Measurements from ENCODE around the gene ATP4B.

The ATP4B gene

DNA sequence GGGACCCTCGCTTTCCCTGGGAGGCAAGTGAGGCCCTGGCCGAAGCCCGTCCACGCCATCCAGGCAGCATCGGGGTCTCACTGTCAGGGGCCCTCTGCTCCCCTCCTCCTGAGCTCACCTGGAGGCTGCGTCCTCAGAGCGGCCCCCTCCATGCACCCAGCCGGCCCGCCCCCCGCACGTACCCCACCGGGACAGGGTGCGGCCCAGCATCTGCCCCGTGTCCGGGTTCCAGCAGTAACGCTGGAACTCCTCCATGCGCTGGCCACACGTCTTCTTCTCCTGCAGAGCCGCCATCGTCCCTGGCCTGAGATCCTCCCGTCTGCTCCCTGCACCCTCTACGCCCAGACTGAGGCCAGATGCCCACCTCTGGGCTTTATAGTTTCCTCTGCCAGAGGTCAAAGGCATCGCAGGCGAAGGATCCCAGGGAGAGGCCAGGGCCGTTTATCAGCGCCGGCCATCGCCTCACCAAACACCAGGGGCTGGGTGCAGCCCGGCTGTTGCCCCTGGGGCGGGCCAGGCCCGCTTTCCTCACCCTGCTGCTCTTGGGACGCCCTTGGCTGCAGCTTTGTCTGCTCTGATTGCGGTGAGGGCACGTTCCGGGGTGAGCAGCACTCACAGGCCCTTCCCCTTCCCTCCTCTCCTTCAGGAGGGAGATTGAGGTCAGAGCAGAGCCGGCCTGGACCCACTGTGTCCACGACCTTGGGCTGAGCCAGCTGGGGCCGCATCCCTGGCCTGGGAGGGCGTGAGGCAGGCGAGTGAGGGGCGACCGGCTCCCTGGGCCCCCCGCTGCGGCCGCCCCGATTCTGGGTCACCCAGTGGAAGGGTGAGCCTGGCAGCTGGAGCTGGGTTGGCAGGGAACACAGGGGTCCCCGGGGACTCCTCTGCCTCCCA, at the start of gene ATP4B:
Gene ATP4B (minus strand): TSS at position 348 of the 891 bp plus-strand sequence. CDS start 54 bp downstream, at position 294.
- no peak for FAIRE-seq

DNA sequence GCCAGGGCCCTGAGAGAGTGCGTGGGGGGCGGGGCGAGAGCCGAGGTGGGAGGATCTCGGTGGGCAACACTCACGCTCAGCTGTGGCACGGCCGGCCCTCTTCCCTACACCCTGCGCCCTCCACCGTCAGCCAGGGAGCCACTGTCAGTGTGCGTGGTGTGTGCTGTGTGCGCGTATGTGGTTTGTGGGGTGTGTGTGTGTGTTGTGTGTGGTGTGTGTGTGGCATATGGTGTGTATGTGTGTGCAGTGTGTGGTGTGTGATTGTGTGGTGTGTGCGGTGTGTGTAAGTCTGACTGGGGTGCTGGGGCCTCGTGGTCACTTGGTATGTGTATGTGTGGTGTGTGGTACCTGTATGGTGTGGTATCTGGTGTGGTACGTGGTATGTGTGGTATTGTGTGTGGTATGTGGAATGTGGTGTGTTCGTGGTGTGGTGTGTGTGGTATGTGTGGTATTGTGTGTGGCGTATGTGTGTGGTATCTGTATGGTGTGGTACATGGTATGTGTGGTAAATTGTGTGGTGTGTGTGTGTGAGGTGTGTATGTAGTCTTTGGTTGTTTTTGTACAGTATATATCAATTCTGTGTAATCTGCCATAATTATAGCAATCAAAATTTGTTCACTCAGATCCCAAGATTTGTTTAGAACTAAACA, 14.1 kb upstream of the ATP4B start:
- FAIRE-seq, result no peak

DNA sequence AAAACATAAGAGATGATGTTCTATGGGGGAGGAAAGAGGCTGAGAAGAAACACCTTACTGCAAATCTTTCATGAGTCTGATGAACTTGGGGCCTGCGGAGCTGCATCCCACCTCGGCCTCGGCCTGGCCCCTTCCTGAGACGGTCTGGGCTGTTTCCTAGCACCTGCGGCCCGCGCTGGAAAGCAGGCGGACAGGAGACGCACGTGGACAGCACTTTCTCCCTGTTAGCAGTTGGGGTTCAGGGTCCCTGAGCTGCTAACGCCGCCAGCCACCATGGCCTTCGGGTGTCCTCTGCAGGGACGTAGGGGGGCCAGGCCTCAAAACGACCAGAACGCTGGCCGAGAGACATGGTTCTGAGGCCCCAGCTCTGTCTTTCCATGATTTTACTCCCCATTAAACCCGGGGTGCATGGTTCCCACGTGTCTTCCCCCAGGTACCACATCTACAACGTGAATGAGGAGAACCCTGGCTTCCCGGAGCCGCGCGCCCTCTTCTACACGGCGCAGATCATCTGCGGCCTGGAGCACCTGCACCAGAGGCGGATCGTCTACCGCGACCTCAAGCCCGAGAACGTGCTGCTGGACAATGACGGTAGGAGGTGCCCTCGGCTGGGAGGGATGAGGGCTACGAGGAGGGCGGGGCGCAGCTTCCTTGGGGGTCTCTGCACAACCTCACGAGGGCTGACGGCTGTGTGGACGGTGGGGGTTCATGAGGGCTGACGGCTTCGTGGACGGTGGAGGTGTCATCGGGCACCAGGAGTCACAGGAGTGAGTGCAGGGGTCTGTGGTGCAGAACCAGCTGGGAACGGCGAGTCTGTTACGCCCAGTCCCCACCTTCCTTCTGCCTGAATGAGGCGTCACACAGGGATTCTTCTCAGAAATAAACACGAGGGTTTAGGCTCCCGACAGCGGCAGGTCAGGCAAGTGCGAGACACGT, 13.3 kb upstream of the ATP4B start:
- FAIRE-seq, result no peak

DNA sequence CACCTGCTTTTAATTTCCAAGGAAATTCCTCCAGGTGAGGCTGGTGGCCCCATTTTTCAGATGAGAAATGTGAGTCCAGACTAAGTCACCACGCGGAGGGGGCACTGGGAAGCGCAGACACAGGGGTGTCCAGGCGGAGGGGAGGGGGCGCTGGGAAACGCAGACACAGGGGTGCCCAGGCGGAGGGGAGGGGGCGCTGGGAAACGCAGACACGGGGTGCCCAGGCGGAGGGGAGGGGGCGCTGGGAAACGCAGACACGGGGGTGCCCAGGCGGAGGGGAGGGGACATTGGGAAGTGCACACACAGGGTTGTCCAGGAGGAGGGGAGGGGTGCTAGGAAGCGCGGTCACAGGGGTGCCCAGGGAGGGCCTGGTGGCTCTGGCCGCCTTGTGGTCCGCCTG, 12.5 kb upstream of the ATP4B start:
- FAIRE-seq, result no peak

DNA sequence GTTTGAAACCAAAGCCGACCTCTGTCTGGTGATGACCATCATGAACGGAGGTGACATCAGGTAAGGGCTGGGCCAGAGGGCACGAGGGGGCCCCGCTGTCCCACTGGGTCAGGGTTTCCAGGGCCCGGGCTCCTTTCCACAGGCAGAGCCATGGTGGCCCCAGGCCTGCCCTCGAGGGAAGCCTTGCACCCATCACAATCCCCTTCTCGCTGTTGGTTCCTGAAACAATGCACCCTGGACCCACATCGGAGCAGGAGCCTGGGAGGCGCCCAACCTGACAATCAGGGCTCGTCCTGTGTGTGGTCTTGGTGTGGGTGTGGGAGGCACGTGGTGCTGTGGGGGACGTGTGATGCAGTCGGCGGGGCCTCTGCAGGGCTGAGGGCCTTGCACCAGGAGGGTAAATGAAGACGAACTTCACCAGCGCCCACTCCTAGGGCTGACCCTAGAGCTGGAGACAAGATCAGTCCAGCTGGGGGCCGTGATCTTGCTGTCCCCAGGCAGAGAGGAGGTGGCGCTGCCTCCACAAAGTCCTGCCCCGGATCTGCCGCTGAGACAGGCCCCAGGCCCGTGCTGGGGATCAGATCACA, 11.8 kb upstream of the ATP4B start:
- no peak for FAIRE-seq

DNA sequence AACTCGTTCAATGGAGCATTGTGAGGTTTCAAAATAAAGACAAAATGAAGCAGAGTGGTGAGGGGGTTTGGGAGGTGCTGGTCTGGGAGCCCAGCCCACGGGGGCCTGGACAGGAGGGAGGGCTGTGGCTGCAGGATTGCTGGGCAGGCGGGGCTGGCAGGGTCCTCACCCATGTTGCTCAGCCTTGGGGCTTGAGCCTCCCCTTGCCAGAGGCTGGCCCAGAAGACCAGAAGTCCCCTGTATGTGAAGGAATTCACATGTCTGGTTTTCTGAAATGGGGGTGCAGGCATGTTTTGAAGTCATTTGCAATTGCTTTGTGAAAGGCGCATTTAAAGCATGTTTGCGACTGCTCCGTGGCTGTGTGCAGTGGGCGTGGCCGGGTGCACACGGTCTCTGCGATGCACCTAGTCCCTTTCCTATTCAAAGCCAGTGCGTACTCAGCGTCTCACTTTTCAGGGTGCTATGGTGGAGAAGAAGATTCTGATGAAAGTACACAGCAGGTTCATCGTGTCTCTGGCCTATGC, 11.3 kb upstream of the ATP4B start:
- FAIRE-seq, result no peak

DNA sequence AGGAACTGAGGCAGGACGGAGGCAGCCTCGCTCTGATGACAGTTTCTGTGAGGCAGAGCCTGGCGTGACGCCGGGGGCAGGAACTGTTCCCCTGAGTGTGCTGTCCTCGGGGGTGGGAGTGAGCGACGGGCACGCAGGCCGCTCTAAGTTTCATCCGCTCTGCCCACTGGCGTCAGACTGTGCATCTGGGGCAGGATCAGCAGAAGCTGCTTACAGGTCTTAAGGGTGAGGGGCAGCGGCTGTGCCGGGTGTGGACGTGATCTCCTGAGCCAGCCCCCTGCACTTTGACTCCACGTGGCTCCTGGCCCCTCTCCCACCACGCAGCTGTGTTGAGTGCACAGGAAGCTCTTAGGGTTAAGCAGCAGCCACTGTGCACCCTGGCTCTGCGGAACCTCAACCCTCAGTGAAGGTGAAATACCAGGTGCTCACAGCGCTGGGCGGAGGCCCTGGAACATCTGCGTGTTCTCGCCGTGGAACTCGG, 10.5 kb upstream of the ATP4B start:
- no peak for FAIRE-seq

DNA sequence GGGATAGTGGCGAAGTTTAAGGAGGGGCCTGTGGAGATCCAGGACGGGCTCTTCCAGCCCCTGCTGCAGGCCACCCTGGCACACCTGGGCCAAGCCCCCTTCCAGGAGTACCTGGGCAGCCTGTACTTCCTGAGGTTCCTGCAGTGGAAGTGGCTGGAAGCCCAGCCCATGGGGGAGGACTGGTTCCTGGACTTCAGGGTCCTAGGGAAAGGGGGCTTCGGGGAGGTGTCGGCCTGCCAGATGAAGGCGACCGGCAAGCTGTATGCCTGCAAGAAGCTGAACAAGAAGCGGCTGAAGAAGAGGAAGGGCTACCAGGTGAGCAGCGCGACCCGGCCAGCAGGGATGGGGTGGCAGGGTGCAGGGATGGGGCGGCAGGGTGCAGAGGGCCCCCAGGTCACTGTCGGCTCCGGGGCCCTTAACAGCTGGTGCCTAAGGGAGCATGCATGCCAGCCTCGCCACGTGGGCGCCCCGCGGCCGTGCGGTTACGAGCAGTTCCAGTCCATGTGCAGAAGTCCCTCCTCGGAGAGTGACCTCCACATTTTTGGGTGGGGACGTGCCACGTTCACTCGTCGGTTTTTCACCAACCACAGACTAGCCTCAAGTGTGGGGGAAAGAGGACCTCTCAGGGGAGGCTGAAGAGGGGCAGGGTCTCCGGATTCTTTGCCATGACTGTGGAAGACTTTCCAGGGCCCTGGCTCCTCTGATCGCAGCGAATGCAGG, 9.9 kb upstream of the ATP4B start:
- no peak for FAIRE-seq

DNA sequence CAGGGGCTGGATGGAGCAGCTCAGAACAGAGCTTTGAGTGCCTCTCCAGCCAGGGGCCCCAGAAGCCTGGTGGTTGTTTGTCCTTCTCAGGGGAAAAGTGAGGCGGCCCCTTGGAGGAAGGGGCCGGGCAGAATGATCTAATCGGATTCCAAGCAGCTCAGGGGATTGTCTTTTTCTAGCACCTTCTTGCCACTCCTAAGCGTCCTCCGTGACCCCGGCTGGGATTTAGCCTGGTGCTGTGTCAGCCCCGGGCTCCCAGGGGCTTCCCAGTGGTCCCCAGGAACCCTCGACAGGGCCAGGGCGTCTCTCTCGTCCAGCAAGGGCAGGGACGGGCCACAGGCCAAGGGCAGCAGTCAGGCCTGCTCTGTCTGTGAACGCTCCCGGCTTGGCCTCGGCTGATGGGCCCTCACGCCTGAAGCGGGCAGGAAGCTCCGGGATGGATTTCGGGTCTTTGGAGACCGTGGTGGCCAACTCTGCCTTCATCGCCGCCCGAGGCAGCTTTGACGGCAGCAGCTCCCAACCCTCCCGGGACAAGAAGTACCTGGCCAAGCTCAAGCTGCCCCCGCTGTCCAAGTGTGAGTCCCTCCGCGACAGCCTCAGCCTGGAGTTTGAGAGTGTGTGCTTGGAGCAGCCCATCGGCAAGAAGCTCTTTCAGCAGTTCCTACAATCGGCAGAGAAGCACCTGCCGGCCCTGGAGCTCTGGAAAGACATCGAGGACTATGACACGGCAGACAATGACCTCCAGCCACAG, 9.1 kb upstream of the ATP4B start, which contains the start of gene GRK1:
Gene GRK1 (plus strand): TSS at position 269 of the 751 bp plus-strand sequence. CDS start 168 bp downstream, at position 437.
- FAIRE-seq, result no peak

DNA sequence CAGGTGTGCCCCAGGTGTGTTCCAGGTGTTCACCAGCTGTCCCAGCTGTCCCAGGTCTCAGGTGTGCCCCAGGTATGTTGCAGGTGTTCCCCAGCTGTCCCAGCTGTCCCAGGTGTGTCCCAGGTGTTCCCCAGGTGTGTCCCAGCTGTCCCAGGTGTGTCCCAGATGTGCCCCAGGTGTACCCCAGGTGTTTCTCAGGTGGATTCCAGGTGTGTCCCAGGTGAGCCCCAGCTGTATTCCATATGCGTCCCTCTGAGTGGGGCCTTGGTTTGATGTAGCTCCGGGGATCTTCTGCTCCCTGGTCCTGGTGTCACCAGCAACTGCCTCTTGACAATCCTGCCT, 8.3 kb upstream of the ATP4B start:
- FAIRE-seq, result no peak

DNA sequence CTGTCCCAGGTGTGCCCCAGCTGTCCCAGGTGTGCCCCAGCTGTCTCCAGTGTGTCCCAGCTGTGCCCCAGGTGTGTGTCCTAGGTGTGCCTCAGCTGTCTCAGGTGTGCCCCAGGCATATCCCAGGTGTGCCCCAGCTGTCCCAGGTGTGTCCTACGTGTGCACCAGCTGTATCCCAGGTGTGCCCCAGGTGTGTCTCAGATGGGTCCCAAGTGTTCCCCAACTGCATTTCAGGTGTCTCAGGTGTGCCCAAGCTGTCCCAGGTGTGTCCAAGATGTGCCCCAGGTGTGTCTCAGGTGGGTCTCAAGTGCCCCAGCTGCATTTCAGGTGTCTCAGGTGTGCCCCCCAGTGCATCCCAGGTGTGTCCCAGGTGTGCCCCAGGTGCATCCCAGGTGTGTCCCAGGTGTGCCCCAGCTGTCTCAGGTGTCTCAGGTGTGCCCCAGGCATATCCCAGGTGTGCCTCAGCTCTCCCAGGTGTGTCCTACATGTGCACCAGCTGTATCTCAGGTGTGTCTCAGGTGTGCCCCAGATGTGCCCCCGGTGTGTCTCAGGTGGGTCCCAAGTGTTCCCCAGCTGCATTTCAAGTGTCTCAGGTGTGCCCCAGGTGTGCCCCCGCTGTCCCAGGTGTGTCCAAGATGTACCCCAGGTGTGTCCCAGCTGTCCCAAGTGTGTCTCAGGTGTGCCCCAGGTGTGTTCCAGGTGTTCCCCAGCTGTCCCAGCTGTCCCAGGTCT, 7.8 kb upstream of the ATP4B start:
- FAIRE-seq, result no peak

DNA sequence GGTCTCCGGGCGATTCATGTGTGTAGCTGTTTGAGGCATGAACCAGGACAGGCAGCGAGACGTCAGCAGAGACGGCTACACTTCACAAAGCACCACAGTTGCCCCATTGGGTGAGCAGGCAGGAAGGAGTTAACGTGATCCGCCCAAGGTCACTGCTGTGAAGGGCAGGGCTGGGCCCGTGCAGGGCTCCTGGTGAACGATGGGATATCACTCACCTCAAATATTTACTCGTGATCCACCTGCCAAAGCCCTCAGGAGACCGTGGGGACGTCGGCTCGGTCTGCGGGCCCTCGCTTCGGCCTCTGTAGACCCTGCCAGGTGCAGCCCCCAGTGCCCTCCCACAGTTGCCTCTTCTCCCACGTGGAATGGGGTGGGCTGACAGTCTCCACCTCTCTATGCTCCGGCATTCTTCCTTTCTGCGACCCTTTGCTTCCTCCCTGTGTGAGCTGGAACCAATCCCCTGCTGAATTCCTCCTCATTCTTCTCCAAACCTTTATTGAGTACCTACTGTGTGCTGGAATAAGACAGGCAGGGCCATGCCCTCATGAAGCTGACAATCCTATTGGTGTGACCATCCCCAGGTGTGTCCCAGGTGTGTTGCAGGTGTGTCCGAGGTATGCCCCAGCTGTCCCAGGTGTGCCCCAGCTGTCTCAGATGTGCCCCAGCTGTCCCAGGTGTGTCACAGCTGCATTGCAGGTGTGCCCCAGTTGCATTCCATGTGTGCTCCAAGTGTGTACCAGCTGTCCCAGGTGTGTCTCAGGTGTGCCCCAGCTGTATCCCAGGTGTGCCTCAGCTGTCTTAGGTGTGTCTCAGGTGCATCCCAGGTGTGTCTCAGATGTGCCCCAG, 7.0 kb upstream of the ATP4B start:
- FAIRE-seq, result no peak

DNA sequence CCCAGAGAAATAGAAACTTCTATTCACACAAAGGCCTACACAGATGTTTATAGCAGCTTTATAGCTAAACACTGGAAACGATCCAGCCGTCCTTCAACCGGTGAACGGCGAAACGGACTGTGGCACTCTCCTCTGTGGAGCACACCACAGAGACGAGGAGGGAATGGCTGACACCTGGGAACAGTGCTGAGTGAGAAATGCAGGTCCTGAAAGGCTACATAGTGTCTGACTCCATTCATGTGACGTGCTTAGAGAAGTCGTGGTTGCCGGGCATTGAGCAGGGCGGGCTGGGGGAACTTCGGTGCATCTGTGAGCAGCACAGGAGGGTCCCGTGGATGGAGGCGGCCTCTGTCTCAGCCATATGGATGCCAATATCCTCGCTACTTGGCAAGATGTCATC, 5.9 kb upstream of the ATP4B start:
- no peak for FAIRE-seq

DNA sequence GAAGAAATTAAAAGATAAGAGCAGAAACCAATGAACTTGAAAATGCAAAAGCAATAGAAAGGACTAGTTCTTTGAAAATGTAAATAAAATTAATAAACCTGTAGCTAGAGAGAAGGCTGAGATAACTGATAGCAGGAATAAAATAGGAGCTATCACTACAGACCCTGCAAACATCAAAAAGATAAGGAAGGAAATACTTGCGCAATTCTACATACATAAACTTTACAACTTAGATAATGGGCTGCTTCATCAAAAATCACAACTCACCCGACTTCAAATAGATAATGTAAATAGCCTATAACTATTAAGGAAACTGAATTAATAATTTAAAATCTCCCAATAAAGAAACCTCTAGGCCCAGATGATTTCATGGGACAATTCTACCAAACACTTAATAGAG, 3.5 kb upstream of the ATP4B start:
- no peak for FAIRE-seq

DNA sequence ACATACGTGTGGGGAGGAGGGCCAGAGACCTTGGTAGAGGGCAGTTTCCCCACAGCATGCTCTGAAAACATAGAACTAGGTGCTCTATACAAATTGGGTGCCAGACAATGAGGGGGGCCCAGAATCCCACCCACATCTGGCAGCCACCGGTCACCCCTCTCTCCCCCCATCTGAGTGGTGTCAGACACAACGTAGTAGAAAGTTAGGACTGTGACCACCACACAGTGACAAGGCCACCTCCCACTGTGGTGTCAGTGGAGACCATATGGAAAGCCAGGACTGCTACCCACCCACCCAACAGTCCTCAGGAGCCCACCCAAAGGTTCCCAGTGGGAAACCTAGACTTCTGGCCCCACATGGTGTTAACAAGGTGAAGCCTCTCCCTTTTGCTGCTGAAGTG, 2.1 kb upstream of the ATP4B start:
- no peak for FAIRE-seq

DNA sequence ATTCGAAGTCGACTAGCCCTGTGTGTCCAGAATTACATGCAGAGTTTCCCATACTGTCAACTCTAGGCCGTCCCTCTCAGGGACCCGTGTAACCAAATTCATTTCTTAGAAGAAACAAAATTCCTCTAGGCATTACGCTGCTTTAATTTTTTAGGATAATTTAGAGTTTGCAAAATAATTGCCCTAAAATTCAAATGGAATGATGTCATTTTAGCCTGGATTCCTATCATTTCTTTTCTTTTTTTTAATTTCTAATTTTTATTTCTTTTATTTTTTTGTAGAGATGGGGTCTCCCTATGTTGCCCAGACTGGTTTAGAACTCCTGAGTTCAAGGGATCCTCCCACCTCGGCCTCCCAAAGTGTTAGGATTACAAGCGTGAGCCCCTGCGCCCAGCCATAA, 1.3 kb upstream of the ATP4B start:
- FAIRE-seq, result no peak

DNA sequence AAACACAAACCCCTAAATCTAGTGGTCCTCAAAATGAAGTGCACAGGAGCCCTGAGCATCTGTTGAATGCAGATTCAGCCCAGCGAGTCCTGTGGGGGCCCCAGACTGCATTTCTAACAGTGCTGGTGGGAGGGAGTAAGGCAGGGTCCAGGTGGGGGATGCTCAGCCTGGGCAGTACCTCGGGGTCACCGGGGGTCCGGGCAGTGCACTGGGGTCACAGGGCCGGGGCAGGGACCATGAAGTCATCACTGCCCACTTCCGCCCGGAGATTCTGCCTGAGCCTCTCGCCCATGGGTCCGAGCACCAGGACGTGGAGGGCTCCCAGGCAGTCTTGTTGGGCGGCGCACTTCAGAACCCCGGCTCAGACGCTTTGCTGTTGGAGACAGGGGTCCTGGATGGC, 838 bp upstream of the ATP4B start:
- FAIRE-seq, result no peak

DNA sequence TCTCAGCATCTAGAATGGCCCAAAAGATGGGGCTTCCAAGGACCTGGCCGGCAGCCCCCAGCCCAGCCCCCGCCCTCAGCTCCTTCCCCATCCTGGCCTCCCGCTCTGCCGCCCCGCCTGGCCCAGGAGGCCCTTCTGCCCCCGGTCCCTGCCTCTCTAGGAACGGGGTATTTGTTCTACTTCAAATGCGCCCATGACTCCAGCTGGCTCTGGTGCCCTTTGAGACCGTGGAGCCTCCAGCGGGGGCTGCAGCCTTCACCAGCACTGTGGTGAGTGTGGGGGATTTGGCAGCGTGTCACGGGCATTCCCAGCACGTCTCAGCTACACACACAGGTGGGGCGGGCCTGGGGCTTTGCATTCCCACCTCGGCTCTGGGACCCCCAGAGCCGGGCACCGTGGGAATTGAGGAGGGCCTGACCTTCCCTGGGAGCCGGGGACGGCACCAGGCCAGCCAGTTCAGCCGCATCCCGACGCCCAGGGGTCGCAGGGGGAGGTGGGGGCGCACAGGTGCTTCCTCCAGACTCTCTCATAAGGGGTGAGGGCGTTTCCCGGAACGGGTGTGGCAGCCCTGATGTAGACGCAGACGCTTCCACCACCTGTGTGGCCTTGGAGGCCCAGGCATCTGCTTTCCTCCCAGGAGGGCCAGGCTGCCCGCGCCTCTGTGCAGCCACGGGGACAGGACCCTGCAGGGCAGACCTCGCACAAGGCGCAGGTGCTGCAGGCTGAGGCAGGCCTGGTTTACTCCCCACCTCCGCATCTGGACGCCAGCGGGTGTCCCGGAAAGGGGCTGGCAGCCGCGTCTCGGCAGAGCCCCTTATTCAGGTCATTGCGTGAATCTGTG, 947 bp downstream of the ATP4B start:
- no peak for FAIRE-seq

All from colon (tissue), 2 donors.